ENCODE measurements around the gene NAXD.

- no peak for TF ChIP-seq POLR2A (IDR thresholded peaks at IDR 0.05)
- TF ChIP-seq, protein P1, sequence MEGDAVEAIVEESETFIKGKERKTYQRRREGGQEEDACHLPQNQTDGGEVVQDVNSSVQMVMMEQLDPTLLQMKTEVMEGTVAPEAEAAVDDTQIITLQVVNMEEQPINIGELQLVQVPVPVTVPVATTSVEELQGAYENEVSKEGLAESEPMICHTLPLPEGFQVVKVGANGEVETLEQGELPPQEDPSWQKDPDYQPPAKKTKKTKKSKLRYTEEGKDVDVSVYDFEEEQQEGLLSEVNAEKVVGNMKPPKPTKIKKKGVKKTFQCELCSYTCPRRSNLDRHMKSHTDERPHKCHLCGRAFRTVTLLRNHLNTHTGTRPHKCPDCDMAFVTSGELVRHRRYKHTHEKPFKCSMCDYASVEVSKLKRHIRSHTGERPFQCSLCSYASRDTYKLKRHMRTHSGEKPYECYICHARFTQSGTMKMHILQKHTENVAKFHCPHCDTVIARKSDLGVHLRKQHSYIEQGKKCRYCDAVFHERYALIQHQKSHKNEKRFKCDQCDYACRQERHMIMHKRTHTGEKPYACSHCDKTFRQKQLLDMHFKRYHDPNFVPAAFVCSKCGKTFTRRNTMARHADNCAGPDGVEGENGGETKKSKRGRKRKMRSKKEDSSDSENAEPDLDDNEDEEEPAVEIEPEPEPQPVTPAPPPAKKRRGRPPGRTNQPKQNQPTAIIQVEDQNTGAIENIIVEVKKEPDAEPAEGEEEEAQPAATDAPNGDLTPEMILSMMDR (IDR thresholded peaks at IDR 0.05), result no peak
- no peak for TF ChIP-seq POLR2AphosphoS5 (IDR thresholded peaks at IDR 0.05)
Observed at GRCh38 chr13:110636701-110637201, 21.4 kb downstream of the NAXD start.
